Smooth muscle cell (in vitro differentiated cells): Measurements from ENCODE around the gene PAK4. TPM values are rescaled to one million over a fixed set of nuclear protein-coding genes. Genes with fewer than 3 reads are reported as not detected.

Experiments used
- DNase-seq: peaks from one replicate; lab custom pipeline; 2025; ENCODE audit not compliant: unreplicated experiment; lab: John Stamatoyannopoulos, UW
- H2AFZ ChIP-seq: fragments of 200-600 bp; sonication (generic); 2 replicates; pipeline ENCODE4 v1.6.0; 2016; ENCODE audit warnings: antibody characterized with exemption, low read depth, mild to moderate bottlenecking
- H3F3A ChIP-seq: fragments of 200-600 bp; sonication (generic); 2 replicates; pipeline ENCODE4 v1.6.0; 2017; ENCODE audit warnings: antibody characterized with exemption, low read depth
- H3K27ac ChIP-seq: fragments of 200-600 bp; sonication (generic); 2 replicates; pipeline ENCODE4 v1.5.1; 2016; ENCODE audit warnings: low read depth, mild to moderate bottlenecking
- H3K27me3 ChIP-seq: fragments of 200-600 bp; sonication (generic); 2 replicates; pipeline ENCODE4 v1.6.1; 2016; ENCODE audit warnings: low read depth, mild to moderate bottlenecking
- H3K36me3 ChIP-seq: fragments of 200-600 bp; sonication (generic); 2 replicates; pipeline ENCODE4 v1.5.1; 2016; ENCODE audit warnings: low read depth
- H3K4me1 ChIP-seq: fragments of 200-600 bp; sonication (generic); 2 replicates; pipeline ENCODE4 v1.5.1; 2016; ENCODE audit warnings: low read depth
- H3K4me2 ChIP-seq: fragments of 200-600 bp; sonication (generic); 2 replicates; pipeline ENCODE4 v1.6.0; 2016; ENCODE audit warnings: mild to moderate bottlenecking
- H3K4me3 ChIP-seq: fragments of 200-600 bp; sonication (generic); 2 replicates; pipeline ENCODE4 v1.5.1; 2016; ENCODE audit warnings: mild to moderate bottlenecking
- H3K79me2 ChIP-seq: fragments of 200-600 bp; sonication (generic); 2 replicates; pipeline ENCODE4 v1.6.0; 2016; ENCODE audit warnings: low read depth, mild to moderate bottlenecking
- H3K9ac ChIP-seq: fragments of 200-600 bp; sonication (generic); 2 replicates; pipeline ENCODE4 v1.6.0; 2016; ENCODE audit warnings: low read depth
- H3K9me3 ChIP-seq: fragments of 200-600 bp; sonication (generic); replicated peaks from 2 replicates; pipeline ENCODE4 v1.5.1; 2016; ENCODE audit warnings: low read depth
- H4K20me1 ChIP-seq: fragments of 200-600 bp; sonication (generic); 2 replicates; pipeline ENCODE4 v1.6.0; 2016; ENCODE audit warnings: low read depth
- CTCF ChIP-seq: fragments of 200-600 bp; sonication (generic); IDR thresholded peaks from 2 replicates; pipeline ENCODE4 v1.5.1; 2017; ENCODE audit warnings: borderline replicate concordance, mild to moderate bottlenecking, antibody characterized with exemption; ENCODE audit not compliant: insufficient read depth, poor library complexity, severe bottlenecking
- WGBS: methylation state at CpG from one replicate; pipeline ENCODE4 v1.1.7; 2016; ENCODE audit warnings: low lambda C conversion rate; 5-methylcytosine and 5-hydroxymethylcytosine counted together
- polyA plus RNA-seq: library from polyadenylated mRNA; unstranded; fragments of >200 nt; fragmentation: Nextera tagmentation; extraction: Ambion mirVana; gene quantifications from 2 replicates; pipeline ENCODE4 v1.2.1, GENCODE V29; 2016
- total RNA-seq: library from RNA; depleted of rRNA; stranded (reverse); fragments of >200 nt; gene quantifications from 2 replicates; pipeline ENCODE4 v1.2.3, GENCODE V29; 2014

Gene PAK4
- total and polyA plus RNA-seq, 2 experiments from 2014 or later, result 11.8 to 19.1 TPM

- Histone ChIP-seq H3K4me3 (no peak overlapping the region), H3K27ac (no peak overlapping the region), H3K4me2 (no peak overlapping the region), H3K9me3 (no peaks in the 10 kb centered on the region), H3K4me1 (peaks cover 4% of the 10 kb centered on the region), H3K9ac (no peak overlapping the region), H3K79me2 (peaks cover 7% of the 10 kb centered on the region), H3F3A (no peaks in the 10 kb centered on the region), H3K27me3 (no peaks in the 10 kb centered on the region), H3K36me3 (no peaks in the 10 kb centered on the region), H4K20me1 (peaks cover 71% of the 10 kb centered on the region), H2AFZ (no peak overlapping the region)
- 91% methylated on average over 22 of the region's 23 CpGs for WGBS
- no peak for TF ChIP-seq CTCF
- no peak for DNase-seq
These were observed 42.9 kb downstream of the PAK4 start for GRCh38 chr19:39168258-39169142.

GRCh38 chr19:39169143-39169810 is 43.7 kb downstream of the PAK4 start:
- peaks cover 63% of the 10 kb centered on the region for H4K20me1 ChIP-seq
- DNase-seq, result no peak
- 95% methylated on average over 25 of the region's 36 CpGs for WGBS
- H3K4me3 ChIP-seq, result no peak overlapping the region
- no peaks in the 10 kb centered on the region for H3K27me3 ChIP-seq
- H3K79me2 ChIP-seq, result peaks cover 7% of the 10 kb centered on the region
- H3K36me3 ChIP-seq, result no peaks in the 10 kb centered on the region
- no peak overlapping the region for H2AFZ ChIP-seq
- peaks cover 4% of the 10 kb centered on the region for H3K4me1 ChIP-seq
- H3K4me2 ChIP-seq, result no peak overlapping the region
- no peak for TF ChIP-seq CTCF
- no peaks in the 10 kb centered on the region for H3K9me3 ChIP-seq
- H3K9ac ChIP-seq, result no peak overlapping the region
- no peak overlapping the region for H3K27ac ChIP-seq
- H3F3A ChIP-seq, result no peaks in the 10 kb centered on the region

GRCh38 chr19:39170386-39171231 is 45.0 kb downstream of the PAK4 start:
- Histone ChIP-seq H3K4me1 (peaks cover 4% of the 10 kb centered on the region), H3K4me3 (no peak overlapping the region), H4K20me1 (peaks cover 54% of the 10 kb centered on the region), H3K79me2 (peaks cover 5% of the 10 kb centered on the region), H3K27ac (no peak overlapping the region), H3K36me3 (no peaks in the 10 kb centered on the region), H3K27me3 (no peaks in the 10 kb centered on the region), H3K9me3 (no peaks in the 10 kb centered on the region), H2AFZ (no peak overlapping the region), H3K9ac (no peak overlapping the region), H3K4me2 (no peak overlapping the region), H3F3A (no peaks in the 10 kb centered on the region)
- 92% methylated on average over 17 of the region's 17 CpGs for WGBS
- no peak for TF ChIP-seq CTCF
- DNase-seq, result no peak
